H9 (cell line): ENCODE data around the gene ARRB1. TPM values are rescaled to one million over a fixed set of nuclear protein-coding genes. Genes with fewer than 3 reads are reported as not detected.
A peak's percentile ranks its signal among the peaks of the same experiment; 100 is the strongest.

Experiments used
- DNase-seq: peaks from one replicate; pipeline ENCODE4 v3.0.0-alpha.2; 2017
- H2AFZ ChIP-seq: one replicate; pipeline ENCODE4 v1.6.1; 2013; ENCODE audit warnings: mild to moderate bottlenecking, low read length, control low read depth, moderate library complexity
- H2AK5ac ChIP-seq: 2 replicates; pipeline ENCODE4 v1.6.1; 2013; ENCODE audit warnings: low read length, control low read depth, mixed read lengths; ENCODE audit not compliant: insufficient read length
- H2BK120ac ChIP-seq: one replicate; pipeline ENCODE4 v1.6.1; 2013; ENCODE audit warnings: low read depth, mild to moderate bottlenecking, low read length, control low read depth, inconsistent platforms; ENCODE audit not compliant: poor library complexity, severe bottlenecking
- H2BK12ac ChIP-seq: 2 replicates; pipeline ENCODE4 v1.6.1; 2013; ENCODE audit warnings: low read length, control low read depth, mixed read lengths, low read depth; ENCODE audit not compliant: insufficient read length
- H2BK15ac ChIP-seq: 2 replicates; pipeline ENCODE4 v1.6.1; 2013; ENCODE audit warnings: low read depth, low read length, control low read depth
- H2BK20ac ChIP-seq: one replicate; pipeline ENCODE4 v1.6.1; 2013; ENCODE audit warnings: low read depth, mild to moderate bottlenecking, low read length, control low read depth, inconsistent platforms; ENCODE audit not compliant: poor library complexity, severe bottlenecking
- H2BK5ac ChIP-seq: 2 replicates; pipeline ENCODE4 v1.6.1; 2013; ENCODE audit warnings: low read length, control low read depth, mixed read lengths; ENCODE audit not compliant: insufficient read length
- H3K14ac ChIP-seq: 2 replicates; pipeline ENCODE4 v1.6.1; 2013; ENCODE audit warnings: low read length, control low read depth; ENCODE audit not compliant: insufficient read depth
- H3K18ac ChIP-seq: 2 replicates; pipeline ENCODE4 v1.6.1; 2013; ENCODE audit warnings: low read depth, mild to moderate bottlenecking, mixed read lengths, low read length, control low read depth; ENCODE audit not compliant: insufficient read length
- H3K23ac ChIP-seq: 2 replicates; pipeline ENCODE4 v1.6.1; 2013; ENCODE audit warnings: low read length, control low read depth, mixed read lengths, low read depth; ENCODE audit not compliant: insufficient read length
- H3K23me2 ChIP-seq: 2 replicates; pipeline ENCODE4 v1.6.1; 2013; ENCODE audit warnings: low read depth, mild to moderate bottlenecking, mixed read lengths, low read length, control low read depth; ENCODE audit not compliant: insufficient read length, poor library complexity, severe bottlenecking
- H3K27ac ChIP-seq: 2 replicates; pipeline ENCODE4 v1.5.1; 2013; ENCODE audit warnings: low read length, control low read depth, mixed read lengths, low read depth; ENCODE audit not compliant: insufficient read length
- H3K27me3 ChIP-seq: 2 replicates; pipeline ENCODE4 v1.6.1; 2013; ENCODE audit warnings: low read length, control low read depth, inconsistent platforms; ENCODE audit not compliant: insufficient read depth
- H3K4ac ChIP-seq: 2 replicates; pipeline ENCODE4 v1.6.1; 2013; ENCODE audit warnings: low read depth, mild to moderate bottlenecking, control low read depth, inconsistent platforms, low read length, moderate library complexity
- H3K4me1 ChIP-seq: 2 replicates; pipeline ENCODE4 v1.6.1; 2013; ENCODE audit warnings: low read length, control low read depth, inconsistent platforms; ENCODE audit not compliant: insufficient read depth
- H3K4me2 ChIP-seq: 2 replicates; pipeline ENCODE4 v1.6.1; 2013; ENCODE audit warnings: low read length, control low read depth, mixed read lengths; ENCODE audit not compliant: insufficient read length, insufficient read depth
- H3K56ac ChIP-seq: 2 replicates; pipeline ENCODE4 v1.6.1; 2013; ENCODE audit warnings: low read depth, mild to moderate bottlenecking, mixed read lengths, low read length, control low read depth; ENCODE audit not compliant: insufficient read length
- H3K79me1 ChIP-seq: 2 replicates; pipeline ENCODE4 v1.6.1; 2013; ENCODE audit warnings: low read depth, mild to moderate bottlenecking, moderate library complexity, low read length, control low read depth, inconsistent platforms; ENCODE audit not compliant: insufficient read depth, poor library complexity, severe bottlenecking
- H3K79me2 ChIP-seq: 2 replicates; pipeline ENCODE4 v1.6.1; 2013; ENCODE audit warnings: low read length, control low read depth, inconsistent platforms; ENCODE audit not compliant: insufficient read depth
- H3K9ac ChIP-seq: 2 replicates; pipeline ENCODE4 v1.6.1; 2013; ENCODE audit warnings: low read length, control low read depth, mixed read lengths; ENCODE audit not compliant: insufficient read length; ENCODE audit errors: extremely low read depth
- H3K9me3 ChIP-seq: one replicate; pipeline ENCODE4 v1.6.1; 2013; ENCODE audit warnings: low read depth, low read length, inconsistent platforms; ENCODE audit not compliant: control insufficient read depth
- H3T11ph ChIP-seq: one replicate; pipeline ENCODE4 v1.6.1; 2013; ENCODE audit warnings: mild to moderate bottlenecking, low read length, control low read depth, inconsistent platforms
- H4K20me1 ChIP-seq: one replicate; pipeline ENCODE4 v1.6.1; 2013; ENCODE audit not compliant: control insufficient read depth, insufficient read length, insufficient read depth
- H4K5ac ChIP-seq: 2 replicates; pipeline ENCODE4 v1.6.1; 2013; ENCODE audit warnings: low read depth, mild to moderate bottlenecking, mixed read lengths, low read length, control low read depth; ENCODE audit not compliant: insufficient read length
- H4K8ac ChIP-seq: replicated peaks from 2 replicates; pipeline ENCODE4 v1.6.1; 2013; ENCODE audit warnings: low read length, control low read depth, mixed read lengths, low read depth; ENCODE audit not compliant: insufficient read length
- H4K91ac ChIP-seq: 2 replicates; pipeline ENCODE4 v1.6.1; 2013; ENCODE audit warnings: low read depth, mild to moderate bottlenecking, moderate library complexity, mixed read lengths, low read length, control low read depth; ENCODE audit not compliant: insufficient read length
- H3K27ac Mint-ChIP-seq, 3 experiments: 2 replicates in 2 of 3; 3 replicates in 1 of 3; pipeline ENCODE4 v1.8.0; 2020 to 2021; ENCODE audit warnings: mixed read lengths in 3 of 3, mild to moderate bottlenecking in 1 of 3, moderate library complexity in 1 of 3
- H3K27me3 Mint-ChIP-seq: 2 replicates; pipeline ENCODE4 v1.8.0; 2021; ENCODE audit warnings: low read depth, mild to moderate bottlenecking, moderate library complexity, mixed read lengths
- H3K36me3 Mint-ChIP-seq, 3 experiments: 2 replicates in 2 of 3; 3 replicates in 1 of 3; pipeline ENCODE4 v1.8.0; 2020 to 2021; ENCODE audit warnings: low read depth in 3 of 3, mixed read lengths in 3 of 3; ENCODE audit not compliant: insufficient read depth in 1 of 3
- H3K4me1 Mint-ChIP-seq, 2 experiments: 2 replicates each; pipeline ENCODE4 v1.8.0; 2020; ENCODE audit warnings: mixed read lengths in 2 of 2
- H3K4me3 Mint-ChIP-seq, 2 experiments: 2 replicates in 1 of 2; 3 replicates in 1 of 2; pipeline ENCODE4 v1.8.0; 2020 to 2021; ENCODE audit warnings: mild to moderate bottlenecking in 2 of 2, mixed read lengths in 2 of 2, moderate library complexity in 1 of 2
- H3K9me3 Mint-ChIP-seq, 2 experiments: 2 replicates in 1 of 2; 3 replicates in 1 of 2; pipeline ENCODE4 v1.8.0; 2020; ENCODE audit warnings: mild to moderate bottlenecking in 2 of 2, mixed read lengths in 2 of 2, moderate library complexity in 1 of 2
- WGBS: extraction: QIAGEN DNeasy Blood & Tissue Kit; methylation state at CpG from one replicate; pipeline ENCODE4 v1.1.7; 2013; ENCODE audit warnings: missing lambda C conversion rate, low lambda C conversion rate, mixed read lengths; ENCODE audit not compliant: insufficient read length; ENCODE audit errors: extremely low coverage; 5-methylcytosine and 5-hydroxymethylcytosine counted together
- total RNA-seq: library from RNA; stranded (reverse); gene quantifications from 2 replicates; pipeline ENCODE4 v1.2.1, GENCODE V29; 2021
- TF ChIP-seq, protein P1 (sequence below): fragments of 200-600 bp; sonication (generic); conservative IDR thresholded peaks from 3 replicates; pipeline ENCODE4 v1.8.0; 2021; ENCODE audit warnings: antibody characterized with exemption, mild to moderate bottlenecking

ARRB1 gene
- total RNA-seq, 1 experiment from 2014 or later = 20.6 TPM

DNA sequence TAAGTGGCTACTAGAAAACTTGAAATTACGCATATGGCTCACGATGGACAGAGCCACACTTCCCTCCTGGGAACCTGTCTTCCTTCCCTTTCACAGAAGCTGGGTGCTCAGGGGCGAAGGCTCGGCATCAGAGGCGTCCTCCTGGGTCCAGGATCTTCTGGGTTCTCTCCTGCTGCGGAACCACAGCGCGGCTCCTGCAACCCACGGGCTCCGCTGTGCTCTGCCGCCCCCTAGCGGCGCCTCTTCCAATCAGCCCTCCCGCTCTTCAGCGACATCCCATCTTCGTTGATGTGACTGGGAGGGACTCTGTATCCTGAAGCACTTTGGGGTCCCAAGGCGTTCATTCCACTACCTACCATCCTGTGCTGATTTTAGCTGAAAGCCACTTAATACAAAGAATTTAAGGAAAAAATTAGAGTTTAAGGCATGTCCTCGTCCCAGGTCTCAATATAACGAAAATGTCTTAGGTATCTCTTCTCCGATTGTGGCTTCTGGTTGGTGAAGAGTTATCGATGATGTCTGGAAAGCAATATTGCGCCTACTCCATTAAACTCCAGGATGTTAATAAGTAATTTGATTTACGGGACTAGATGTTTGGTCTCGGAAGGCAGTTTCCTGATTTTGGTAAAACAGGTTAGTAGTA, 33.1 kb upstream of the ARRB1 start:
- H4K20me1 ChIP-seq = no peaks in the 10 kb centered on the region
- no peak overlapping the region for H3K27ac Mint-ChIP-seq
- no peak overlapping the region for H3K9ac ChIP-seq
- H2BK5ac ChIP-seq = no peak overlapping the region
- no peak overlapping the region for H3K14ac ChIP-seq
- H2BK20ac ChIP-seq = no peak overlapping the region
- peak; percentile 88 for DNase-seq
- H3K4me3 Mint-ChIP-seq = peak overlapping the region in 1 of 2 experiments; percentile 6; a peak in 1 of 5 replicates
- H3K4ac ChIP-seq = no peak overlapping the region
- no peak overlapping the region for H3K27ac ChIP-seq
- no peak overlapping the region for H2AK5ac ChIP-seq
- H3K23me2 ChIP-seq = no peaks in the 10 kb centered on the region
- no peak overlapping the region for H4K91ac ChIP-seq
- no peak overlapping the region for H2BK12ac ChIP-seq
- no CpG with 5 or more reads among the region's 24 CpGs for WGBS
- no peak overlapping the region for H3K56ac ChIP-seq
- H3K9me3 ChIP-seq = no peaks in the 10 kb centered on the region
- no peaks in the 10 kb centered on the region for H3K36me3 Mint-ChIP-seq
- no peaks in the 10 kb centered on the region for H3K27me3 ChIP-seq
- H2BK120ac ChIP-seq = no peak overlapping the region
- H3T11ph ChIP-seq = no peak overlapping the region
- H3K4me1 Mint-ChIP-seq = peaks cover 9 to 13% of the 10 kb centered on the region in 2 experiments
- H2AFZ ChIP-seq = no peak overlapping the region
- TF ChIP-seq, protein P1, sequence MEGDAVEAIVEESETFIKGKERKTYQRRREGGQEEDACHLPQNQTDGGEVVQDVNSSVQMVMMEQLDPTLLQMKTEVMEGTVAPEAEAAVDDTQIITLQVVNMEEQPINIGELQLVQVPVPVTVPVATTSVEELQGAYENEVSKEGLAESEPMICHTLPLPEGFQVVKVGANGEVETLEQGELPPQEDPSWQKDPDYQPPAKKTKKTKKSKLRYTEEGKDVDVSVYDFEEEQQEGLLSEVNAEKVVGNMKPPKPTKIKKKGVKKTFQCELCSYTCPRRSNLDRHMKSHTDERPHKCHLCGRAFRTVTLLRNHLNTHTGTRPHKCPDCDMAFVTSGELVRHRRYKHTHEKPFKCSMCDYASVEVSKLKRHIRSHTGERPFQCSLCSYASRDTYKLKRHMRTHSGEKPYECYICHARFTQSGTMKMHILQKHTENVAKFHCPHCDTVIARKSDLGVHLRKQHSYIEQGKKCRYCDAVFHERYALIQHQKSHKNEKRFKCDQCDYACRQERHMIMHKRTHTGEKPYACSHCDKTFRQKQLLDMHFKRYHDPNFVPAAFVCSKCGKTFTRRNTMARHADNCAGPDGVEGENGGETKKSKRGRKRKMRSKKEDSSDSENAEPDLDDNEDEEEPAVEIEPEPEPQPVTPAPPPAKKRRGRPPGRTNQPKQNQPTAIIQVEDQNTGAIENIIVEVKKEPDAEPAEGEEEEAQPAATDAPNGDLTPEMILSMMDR = peak; percentile 99
- no peaks in the 10 kb centered on the region for H3K79me2 ChIP-seq
- H3K27me3 Mint-ChIP-seq = no peaks in the 10 kb centered on the region
- H3K4me2 ChIP-seq = no peak overlapping the region
- no peak overlapping the region for H3K23ac ChIP-seq
- H3K18ac ChIP-seq = no peak overlapping the region
- H4K8ac ChIP-seq = no peak overlapping the region
- H3K4me1 ChIP-seq = no peaks in the 10 kb centered on the region; the same call in 1 of the 2 replicates
- H3K9me3 Mint-ChIP-seq = no peaks in the 10 kb centered on the region
- no peaks in the 10 kb centered on the region for H3K79me1 ChIP-seq
- H2BK15ac ChIP-seq = no peak overlapping the region
- no peak overlapping the region for H4K5ac ChIP-seq
